Measurements from ENCODE around the gene GPHB5. TPM values are rescaled to one million over a fixed set of nuclear protein-coding genes. Genes with fewer than 3 reads are reported as not detected.

GPHB5 gene
- total RNA-seq, 1 experiment from 2014 or later, result not detected

GRCh38 chr14:63276016-63276415 lies 42.7 kb downstream of the GPHB5 start:
- H3K79me2 ChIP-seq (ENCODE audit: low read length), result no peaks in the 10 kb centered on the region
- H3K27ac ChIP-seq (ENCODE audit: low read length), result no peak overlapping the region
- H3K9ac ChIP-seq (ENCODE audit: low read length), result no peak overlapping the region
- H3K36me3 ChIP-seq (ENCODE audit: insufficient read depth, low read length), result no peaks in the 10 kb centered on the region
- no peaks in the 10 kb centered on the region for H4K20me1 ChIP-seq (ENCODE audit: insufficient read depth, low read depth, low read length)
- no peaks in the 10 kb centered on the region for H3K27me3 ChIP-seq (ENCODE audit: low read length)
- H2AFZ ChIP-seq (ENCODE audit: low read length), result no peak overlapping the region
- no peak for DNase-seq
- no peak overlapping the region for H3K4me3 ChIP-seq (ENCODE audit: low read length)
- H3K9me3 ChIP-seq (ENCODE audit: low read length), result no peaks in the 10 kb centered on the region
- H3K4me1 ChIP-seq (ENCODE audit: low read length), result no peaks in the 10 kb centered on the region
- H3K9me2 ChIP-seq (replicated peaks; ENCODE audit: insufficient read depth, low read length), result no peaks in the 10 kb centered on the region
- H3K4me2 ChIP-seq (ENCODE audit: low read depth, low read length, poor library complexity, severe bottlenecking), result no peak overlapping the region

DNA sequence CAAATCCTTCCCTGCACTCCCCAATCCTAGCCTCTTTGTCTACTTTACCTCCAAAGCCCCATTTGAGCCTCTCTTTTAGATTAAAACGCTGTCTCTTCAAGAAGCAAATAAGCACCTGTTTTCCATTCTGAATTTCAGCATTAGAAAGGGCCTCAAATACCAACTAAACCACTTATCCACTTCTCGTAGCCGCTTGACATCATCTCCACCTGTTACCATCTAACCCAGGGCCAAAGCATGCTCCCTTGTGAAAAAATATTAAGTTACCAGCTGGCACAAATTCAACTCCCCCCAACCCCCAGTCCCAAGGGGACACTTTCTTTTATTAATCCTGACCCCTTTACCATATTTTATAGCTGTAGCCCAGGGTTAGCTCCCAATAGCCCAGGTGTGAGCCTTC lies 43.1 kb downstream of the GPHB5 start:
- Histone ChIP-seq H3K27me3 (ENCODE audit: low read length) (no peaks in the 10 kb centered on the region), H3K27ac (ENCODE audit: low read length) (no peak overlapping the region), H2AFZ (ENCODE audit: low read length) (no peak overlapping the region), H4K20me1 (ENCODE audit: insufficient read depth, low read depth, low read length) (no peaks in the 10 kb centered on the region), H3K4me1 (ENCODE audit: low read length) (no peaks in the 10 kb centered on the region), H3K9me2 (replicated peaks; ENCODE audit: insufficient read depth, low read length) (no peaks in the 10 kb centered on the region), H3K36me3 (ENCODE audit: insufficient read depth, low read length) (no peaks in the 10 kb centered on the region), H3K4me2 (ENCODE audit: low read depth, low read length, poor library complexity, severe bottlenecking) (no peak overlapping the region), H3K4me3 (ENCODE audit: low read length) (no peak overlapping the region), H3K79me2 (ENCODE audit: low read length) (no peaks in the 10 kb centered on the region), H3K9ac (ENCODE audit: low read length) (no peak overlapping the region), H3K9me3 (ENCODE audit: low read length) (no peaks in the 10 kb centered on the region)
- no peak for DNase-seq

GRCh38 chr14:63273717-63274655 lies 44.7 kb downstream of the GPHB5 start:
- no peak for DNase-seq

DNA sequence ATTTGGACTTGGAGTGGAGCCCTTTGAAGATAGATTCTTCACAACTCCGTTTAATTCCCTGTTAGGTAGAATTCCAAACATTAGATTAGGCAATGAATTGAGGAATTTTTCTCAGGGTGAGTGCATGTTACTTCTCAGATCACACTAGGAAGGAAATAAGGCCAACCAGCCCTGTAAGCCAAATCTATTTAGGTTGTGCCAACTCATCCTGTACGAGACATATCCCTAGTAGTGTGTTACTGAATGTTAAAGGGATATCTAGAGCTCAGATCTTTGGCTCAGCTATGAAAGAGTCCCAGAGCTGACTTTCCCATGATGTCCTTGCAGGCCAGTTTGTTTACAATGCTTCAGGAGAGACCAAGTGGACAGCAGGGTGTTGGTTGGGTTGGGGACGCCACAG lies 45.6 kb downstream of the GPHB5 start:
- no peak for DNase-seq
- Histone ChIP-seq H3K4me1 (ENCODE audit: low read length) (no peaks in the 10 kb centered on the region), H4K20me1 (ENCODE audit: insufficient read depth, low read depth, low read length) (no peaks in the 10 kb centered on the region), H3K36me3 (ENCODE audit: insufficient read depth, low read length) (no peaks in the 10 kb centered on the region), H3K27me3 (ENCODE audit: low read length) (no peaks in the 10 kb centered on the region), H2AFZ (ENCODE audit: low read length) (no peak overlapping the region), H3K9ac (ENCODE audit: low read length) (no peak overlapping the region), H3K9me3 (ENCODE audit: low read length) (no peaks in the 10 kb centered on the region), H3K4me2 (ENCODE audit: low read depth, low read length, poor library complexity, severe bottlenecking) (no peak overlapping the region), H3K79me2 (ENCODE audit: low read length) (no peaks in the 10 kb centered on the region), H3K4me3 (ENCODE audit: low read length) (no peak overlapping the region), H3K9me2 (replicated peaks; ENCODE audit: insufficient read depth, low read length) (no peaks in the 10 kb centered on the region), H3K27ac (ENCODE audit: low read length) (no peak overlapping the region)

More at GRCh38 chr14:63273717-63274655, 44.7 kb downstream of the GPHB5 start:
- Histone ChIP-seq H3K4me1 (ENCODE audit: low read length) (no peaks in the 10 kb centered on the region), H3K27ac (ENCODE audit: low read length) (no peak overlapping the region), H3K9me2 (replicated peaks; ENCODE audit: insufficient read depth, low read length) (no peaks in the 10 kb centered on the region), H2AFZ (ENCODE audit: low read length) (no peak overlapping the region), H3K9ac (ENCODE audit: low read length) (no peak overlapping the region), H3K79me2 (ENCODE audit: low read length) (no peaks in the 10 kb centered on the region), H3K36me3 (ENCODE audit: insufficient read depth, low read length) (no peaks in the 10 kb centered on the region), H3K4me2 (ENCODE audit: low read depth, low read length, poor library complexity, severe bottlenecking) (no peak overlapping the region), H3K27me3 (ENCODE audit: low read length) (no peaks in the 10 kb centered on the region), H3K9me3 (ENCODE audit: low read length) (no peaks in the 10 kb centered on the region), H3K4me3 (ENCODE audit: low read length) (no peak overlapping the region), H4K20me1 (ENCODE audit: insufficient read depth, low read depth, low read length) (no peaks in the 10 kb centered on the region)

DNA sequence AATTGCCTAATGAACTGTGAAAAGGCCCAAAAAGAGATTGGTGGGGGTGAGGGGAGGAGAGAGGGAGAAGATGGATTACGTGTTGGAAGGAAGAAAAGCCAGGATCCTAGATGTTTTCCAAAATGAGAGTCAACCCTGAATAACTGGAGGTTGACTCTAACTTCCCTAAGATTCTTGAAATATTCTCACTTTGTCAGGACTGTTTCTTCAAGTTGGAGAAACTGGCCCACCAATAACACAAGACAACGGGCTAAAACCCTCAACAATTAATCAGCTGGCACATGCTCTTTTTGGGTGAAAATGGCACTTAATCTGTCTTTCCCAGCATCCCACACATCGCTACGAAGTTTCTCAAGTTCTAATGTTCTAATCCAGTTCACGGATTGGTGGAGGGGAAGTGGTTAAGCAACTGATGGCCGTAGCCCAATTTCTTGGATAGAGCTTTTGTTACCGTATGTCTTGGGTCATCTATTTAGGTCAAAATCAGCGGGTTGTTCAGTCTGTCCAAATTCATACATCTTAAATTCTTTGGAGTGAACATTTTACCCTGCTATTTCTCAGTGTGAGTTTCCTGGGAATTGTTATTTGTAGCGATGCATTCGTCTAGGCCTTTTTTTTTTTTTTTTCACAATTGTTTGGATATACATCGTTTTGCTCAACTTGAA lies 49.0 kb downstream of the GPHB5 start:
- H3K9me3 ChIP-seq (ENCODE audit: low read length), result no peaks in the 10 kb centered on the region
- no peak overlapping the region for H2AFZ ChIP-seq (ENCODE audit: low read length)
- H3K4me1 ChIP-seq (ENCODE audit: low read length), result no peaks in the 10 kb centered on the region
- no peaks in the 10 kb centered on the region for H3K79me2 ChIP-seq (ENCODE audit: low read length)
- no peak overlapping the region for H3K4me3 ChIP-seq (ENCODE audit: low read length)
- H3K4me2 ChIP-seq (ENCODE audit: low read depth, low read length, poor library complexity, severe bottlenecking), result no peak overlapping the region
- no peaks in the 10 kb centered on the region for H3K36me3 ChIP-seq (ENCODE audit: insufficient read depth, low read length)
- no peak overlapping the region for H3K9ac ChIP-seq (ENCODE audit: low read length)
- no peaks in the 10 kb centered on the region for H4K20me1 ChIP-seq (ENCODE audit: insufficient read depth, low read depth, low read length)
- no peak for DNase-seq
- no peaks in the 10 kb centered on the region for H3K9me2 ChIP-seq (replicated peaks; ENCODE audit: insufficient read depth, low read length)
- no peak overlapping the region for H3K27ac ChIP-seq (ENCODE audit: low read length)
- H3K27me3 ChIP-seq (ENCODE audit: low read length), result no peaks in the 10 kb centered on the region

DNA sequence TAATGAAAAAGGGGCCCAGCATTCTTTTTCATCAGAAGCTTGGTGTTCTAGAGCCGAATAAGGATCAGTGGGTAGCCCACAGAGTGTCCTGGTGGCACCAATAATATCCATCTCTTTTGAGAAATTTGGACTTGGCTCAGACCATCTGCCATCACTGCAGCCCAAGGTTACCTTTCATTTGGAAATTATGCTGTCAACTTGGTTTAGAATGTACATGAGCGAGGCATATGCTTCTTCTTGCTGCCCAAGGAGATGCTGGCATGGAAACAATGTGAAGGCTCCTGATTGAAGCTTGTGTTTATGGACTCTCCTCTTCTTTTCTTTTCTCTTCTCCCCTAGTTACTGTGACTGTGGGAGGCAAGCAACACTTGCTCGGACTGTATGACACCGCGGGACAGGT lies 50.0 kb downstream of the GPHB5 start:
- Histone ChIP-seq H3K79me2 (ENCODE audit: low read length) (no peaks in the 10 kb centered on the region), H3K4me1 (ENCODE audit: low read length) (no peaks in the 10 kb centered on the region), H3K27ac (ENCODE audit: low read length) (no peak overlapping the region), H3K4me3 (ENCODE audit: low read length) (no peak overlapping the region), H3K36me3 (ENCODE audit: insufficient read depth, low read length) (no peaks in the 10 kb centered on the region), H3K27me3 (ENCODE audit: low read length) (no peaks in the 10 kb centered on the region), H4K20me1 (ENCODE audit: insufficient read depth, low read depth, low read length) (no peaks in the 10 kb centered on the region), H3K9me3 (ENCODE audit: low read length) (no peaks in the 10 kb centered on the region), H3K9me2 (replicated peaks; ENCODE audit: insufficient read depth, low read length) (no peaks in the 10 kb centered on the region), H2AFZ (ENCODE audit: low read length) (no peak overlapping the region), H3K4me2 (ENCODE audit: low read depth, low read length, poor library complexity, severe bottlenecking) (no peak overlapping the region), H3K9ac (ENCODE audit: low read length) (no peak overlapping the region)
- no peak for DNase-seq

GRCh38 chr14:63267171-63267570 lies 51.6 kb downstream of the GPHB5 start:
- Histone ChIP-seq H3K9ac (ENCODE audit: low read length) (no peak overlapping the region), H4K20me1 (ENCODE audit: insufficient read depth, low read depth, low read length) (no peaks in the 10 kb centered on the region), H2AFZ (ENCODE audit: low read length) (no peak overlapping the region), H3K4me3 (ENCODE audit: low read length) (no peak overlapping the region), H3K27me3 (ENCODE audit: low read length) (no peaks in the 10 kb centered on the region), H3K4me1 (ENCODE audit: low read length) (no peaks in the 10 kb centered on the region), H3K4me2 (ENCODE audit: low read depth, low read length, poor library complexity, severe bottlenecking) (no peak overlapping the region), H3K36me3 (ENCODE audit: insufficient read depth, low read length) (no peaks in the 10 kb centered on the region), H3K9me3 (ENCODE audit: low read length) (no peaks in the 10 kb centered on the region), H3K27ac (ENCODE audit: low read length) (no peak overlapping the region), H3K79me2 (ENCODE audit: low read length) (no peaks in the 10 kb centered on the region), H3K9me2 (replicated peaks; ENCODE audit: insufficient read depth, low read length) (no peaks in the 10 kb centered on the region)
- DNase-seq, result no peak

DNA sequence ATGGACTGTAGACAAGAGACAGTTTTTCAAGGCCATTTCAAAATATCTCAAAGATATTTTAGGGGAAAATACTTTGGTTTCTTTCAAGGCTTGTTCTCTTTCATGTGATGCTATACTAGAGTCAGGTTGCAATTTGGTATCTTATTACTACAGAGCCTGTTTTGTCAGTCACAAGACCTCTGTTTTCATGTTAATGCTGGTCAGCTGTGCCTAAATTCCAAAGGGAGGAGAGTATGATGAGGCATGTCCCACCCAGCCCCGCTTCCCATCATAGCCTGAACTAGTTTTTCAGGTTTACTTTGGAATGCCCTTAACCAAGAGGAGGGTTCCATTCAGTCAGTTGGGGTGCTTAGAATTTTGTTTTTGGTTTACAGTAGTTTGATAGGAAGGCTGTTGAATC lies 52.6 kb downstream of the GPHB5 start:
- Histone ChIP-seq H3K79me2 (ENCODE audit: low read length) (no peaks in the 10 kb centered on the region), H3K4me3 (ENCODE audit: low read length) (no peak overlapping the region), H3K4me2 (ENCODE audit: low read depth, low read length, poor library complexity, severe bottlenecking) (no peak overlapping the region), H2AFZ (ENCODE audit: low read length) (no peak overlapping the region), H3K9me2 (replicated peaks; ENCODE audit: insufficient read depth, low read length) (no peaks in the 10 kb centered on the region), H3K27ac (ENCODE audit: low read length) (no peak overlapping the region), H3K36me3 (ENCODE audit: insufficient read depth, low read length) (no peaks in the 10 kb centered on the region), H4K20me1 (ENCODE audit: insufficient read depth, low read depth, low read length) (no peaks in the 10 kb centered on the region), H3K9me3 (ENCODE audit: low read length) (no peaks in the 10 kb centered on the region), H3K27me3 (ENCODE audit: low read length) (no peaks in the 10 kb centered on the region), H3K9ac (ENCODE audit: low read length) (no peak overlapping the region), H3K4me1 (ENCODE audit: low read length) (no peaks in the 10 kb centered on the region)
- no peak for DNase-seq
